GM18507 (cell line): ENCODE measurements around the gene ZNF213.

Experiments used
- DNase-seq: peaks from one replicate; pipeline ENCODE4 v3.0.0; 2011; ENCODE audit warnings: low read depth; ENCODE audit not compliant: insufficient read length; ENCODE audit errors: extremely low spot score
- FAIRE-seq: peaks from 2 replicates; lab custom pipeline; 2011; peaks lifted over from hg19 to GRCh38; lab: Jason Lieb, UNC

Gene ZNF213

DNA sequence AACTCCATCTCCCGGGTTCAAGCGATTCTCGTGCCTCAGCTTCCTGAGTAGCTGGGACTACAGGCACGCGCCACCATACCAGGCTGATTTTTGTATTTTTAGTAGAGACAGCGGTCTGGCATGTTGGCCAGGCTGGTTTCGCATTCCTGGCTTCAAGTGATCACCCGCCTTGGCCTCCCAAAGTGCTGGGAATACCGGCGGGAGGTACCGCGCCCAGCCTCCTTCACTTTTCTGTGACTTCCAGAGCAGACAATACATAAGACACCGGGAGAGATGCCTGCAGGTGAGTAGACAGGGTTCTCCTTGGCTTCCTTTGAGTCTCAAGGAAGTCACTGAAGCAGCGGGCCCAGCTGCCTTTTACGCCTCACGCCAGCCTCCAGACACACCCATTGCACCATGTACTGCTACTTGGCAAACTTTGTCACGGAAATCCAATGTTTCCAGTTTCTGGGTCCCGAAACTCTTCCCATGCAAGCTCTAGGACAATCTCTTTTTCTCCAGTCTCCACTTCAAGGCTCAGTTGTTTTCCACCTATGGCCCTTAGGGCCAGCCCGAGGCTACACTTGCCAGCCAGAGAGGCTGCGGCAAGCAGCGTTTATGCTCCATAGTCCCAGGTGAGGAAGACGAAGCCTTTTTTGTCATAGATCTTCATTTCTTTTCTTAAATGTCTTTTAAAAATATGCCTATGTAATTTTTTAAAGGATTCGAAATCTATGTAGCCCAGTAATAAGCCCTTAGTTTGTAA, 52.3 kb downstream of the ZNF213 start:
- no peak for DNase-seq
- FAIRE-seq, result no peak

DNA sequence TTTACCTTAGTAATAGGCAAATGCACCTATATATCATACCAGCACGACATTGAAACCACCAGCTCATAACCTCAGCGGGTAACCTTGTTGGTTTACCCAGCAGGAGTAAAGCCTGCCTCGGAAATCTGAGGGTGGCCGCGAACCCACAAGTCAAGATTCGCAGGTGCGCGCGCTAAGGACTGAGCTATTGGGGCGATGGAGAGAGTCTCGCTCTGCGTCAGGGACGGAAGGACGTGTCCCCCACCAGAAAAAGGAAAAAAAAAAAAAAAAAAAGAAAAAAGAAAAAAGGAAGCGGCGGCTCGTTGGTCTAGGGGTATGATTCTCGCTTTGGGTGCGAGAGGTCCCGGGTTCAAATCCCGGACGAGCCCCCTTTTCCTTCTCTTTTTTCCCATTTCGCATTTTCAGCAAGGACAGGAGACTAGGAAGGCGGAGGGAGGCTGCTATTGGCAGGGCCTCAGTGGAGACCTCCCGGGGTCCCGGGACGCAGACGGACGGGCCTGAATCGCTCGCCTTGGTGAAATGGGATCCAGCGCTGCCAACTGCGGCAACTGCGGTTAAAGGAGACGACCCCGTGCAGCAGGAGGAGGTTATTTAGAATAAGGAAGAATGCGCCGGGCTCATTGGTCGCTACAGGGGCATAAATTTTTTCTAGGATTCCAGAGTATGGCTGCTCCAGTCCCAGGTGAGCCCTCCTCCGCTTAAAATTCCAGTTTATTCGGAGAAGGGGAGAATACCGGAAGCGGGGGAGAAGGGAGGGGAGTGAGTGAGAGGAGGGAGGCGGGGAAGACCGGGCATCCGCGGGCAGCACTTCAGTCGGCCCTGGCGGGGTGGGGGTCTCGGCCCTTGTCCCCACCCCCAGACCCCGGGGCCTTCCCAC, 53.2 kb downstream of the ZNF213 start, which contains the start of gene OR1F1:
Gene OR1F1 (plus strand): TSS at position 407 of the 877 bp plus-strand sequence.
- FAIRE-seq, result peak; percentile 78
- no peak for DNase-seq

DNA sequence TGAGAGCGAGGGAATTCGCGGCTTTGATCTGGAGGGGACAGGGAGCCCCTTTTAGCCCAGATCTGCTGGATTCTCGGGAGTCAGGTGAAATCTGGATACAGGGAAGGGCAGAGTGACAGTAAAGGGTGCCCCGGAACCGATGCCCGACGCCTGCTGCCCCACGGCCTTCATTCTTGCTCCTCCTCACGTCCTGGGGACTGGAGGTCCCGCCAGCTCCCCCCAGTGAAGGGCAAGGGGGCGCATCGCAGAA, 53.8 kb downstream of the ZNF213 start:
- no peak for FAIRE-seq
- DNase-seq, result no peak

DNA sequence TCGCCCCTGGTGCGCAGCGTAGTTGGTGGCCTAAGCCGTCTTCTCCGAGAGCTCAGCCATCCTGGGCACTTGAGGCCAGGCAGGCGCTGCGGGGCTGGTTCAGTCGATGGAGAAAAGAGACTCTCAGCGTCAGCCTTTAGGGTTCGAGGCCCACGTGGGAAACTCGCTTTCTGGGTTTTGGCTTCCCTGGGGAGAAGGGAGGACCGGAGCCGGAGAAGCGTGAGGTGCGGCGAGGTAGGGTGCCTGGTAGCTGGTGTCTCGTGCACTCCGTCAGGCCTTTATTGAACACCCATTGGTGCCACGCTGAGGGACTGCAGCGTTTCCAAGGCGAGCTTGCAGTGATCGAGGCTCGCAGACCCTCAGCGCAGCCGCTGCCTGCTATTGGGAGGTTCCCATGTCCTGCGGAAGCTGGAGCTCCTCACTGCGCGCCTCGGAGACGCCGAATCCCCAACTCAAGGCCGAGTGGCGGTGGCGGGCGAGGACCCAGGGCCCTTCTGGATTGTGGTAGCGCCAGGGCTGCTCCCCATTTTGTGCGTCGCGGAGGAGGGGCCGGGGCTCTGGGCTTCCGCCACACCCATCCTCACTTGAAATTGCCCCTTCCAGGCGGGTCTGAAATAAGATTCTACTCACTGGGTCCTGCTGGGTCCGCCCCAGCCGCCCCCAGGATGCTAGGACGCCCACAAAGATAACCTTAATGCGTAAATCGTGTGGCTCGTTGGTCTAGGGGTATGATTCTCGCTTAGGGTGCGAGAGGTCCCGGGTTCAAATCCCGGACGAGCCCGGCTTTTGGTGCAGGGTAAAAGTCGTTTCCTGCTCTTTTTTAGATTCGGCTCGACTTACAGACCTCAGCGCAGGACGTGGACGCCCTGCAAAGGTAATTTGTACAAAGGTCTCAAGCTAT, 54.3 kb downstream of the ZNF213 start:
- FAIRE-seq (no peak), DNase-seq (no peak)

GRCh38 chr16:3189869-3190268, 55.0 kb downstream of the ZNF213 start:
- no peak for DNase-seq
- no peak for FAIRE-seq

- DNase-seq, result no peak
- FAIRE-seq, result no peak
Measured at GRCh38 chr16:3190949-3191353, 56.1 kb downstream of the ZNF213 start.
